Nephron progenitor cell (in vitro differentiated cells): ENCODE results near the gene EIPR1.

ENCODE experiments used
- DNase-seq: peaks from one replicate; pipeline ENCODE4 v3.0.0; 2021
- H3K27ac Mint-ChIP-seq: 2 replicates; pipeline ENCODE4 v1.8.0; 2021; ENCODE audit warnings: mild to moderate bottlenecking, moderate library complexity, mixed read lengths
- H3K27me3 Mint-ChIP-seq: 2 replicates; pipeline ENCODE4 v1.8.0; 2021; ENCODE audit warnings: mild to moderate bottlenecking, low read depth, mixed read lengths; ENCODE audit not compliant: poor library complexity
- H3K36me3 Mint-ChIP-seq: 2 replicates; pipeline ENCODE4 v1.8.0; 2021; ENCODE audit warnings: low read depth, mixed read lengths
- H3K4me1 Mint-ChIP-seq: 2 replicates; pipeline ENCODE4 v1.8.0; 2021; ENCODE audit warnings: mixed read lengths
- H3K4me3 Mint-ChIP-seq: 2 replicates; pipeline ENCODE4 v1.8.0; 2021; ENCODE audit warnings: mild to moderate bottlenecking, moderate library complexity, mixed read lengths
- H3K9me3 Mint-ChIP-seq: 2 replicates; pipeline ENCODE4 v1.8.0; 2021; ENCODE audit warnings: mild to moderate bottlenecking, moderate library complexity, mixed read lengths
- CTCF ChIP-seq: fragments of 200-600 bp; sonication (generic); IDR thresholded peaks from 2 replicates; pipeline ENCODE4 v1.5.0; 2021; ENCODE audit warnings: antibody characterized with exemption

EIPR1 gene

GRCh38 chr2:3176071-3176868 is 201.3 kb downstream of the EIPR1 start:
- DNase-seq, result no peak
- no peaks in the 10 kb centered on the region for H3K27me3 Mint-ChIP-seq
- no peak for TF ChIP-seq CTCF
- peaks cover 12% of the 10 kb centered on the region for H3K9me3 Mint-ChIP-seq
- peak overlapping the region; percentile 69 for H3K27ac Mint-ChIP-seq
- peaks cover 38% of the 10 kb centered on the region for H3K36me3 Mint-ChIP-seq
- H3K4me3 Mint-ChIP-seq, result no peak overlapping the region
- peaks cover 40% of the 10 kb centered on the region for H3K4me1 Mint-ChIP-seq

- peak overlapping the region; percentile 69 for H3K27ac Mint-ChIP-seq
- H3K36me3 Mint-ChIP-seq, result peaks cover 34% of the 10 kb centered on the region
- H3K4me1 Mint-ChIP-seq, result peaks cover 44% of the 10 kb centered on the region
Measured at GRCh38 chr2:3175568-3175955, 202.1 kb downstream of the EIPR1 start.

GRCh38 chr2:3174626-3175567 is 202.7 kb downstream of the EIPR1 start:
- no peak for TF ChIP-seq CTCF
- Mint-ChIP-seq H3K27ac (no peak overlapping the region), H3K4me3 (no peak overlapping the region), H3K4me1 (peaks cover 49% of the 10 kb centered on the region), H3K9me3 (no peaks in the 10 kb centered on the region), H3K27me3 (no peaks in the 10 kb centered on the region), H3K36me3 (peaks cover 29% of the 10 kb centered on the region)
- no peak for DNase-seq

More at GRCh38 chr2:3175568-3175955, 202.1 kb downstream of the EIPR1 start:
- no peak for TF ChIP-seq CTCF
- Mint-ChIP-seq H3K27me3 (no peaks in the 10 kb centered on the region), H3K9me3 (peaks cover 5% of the 10 kb centered on the region), H3K4me3 (no peak overlapping the region)
- no peak for DNase-seq

GRCh38 chr2:3173031-3173430 is 204.6 kb downstream of the EIPR1 start:
- Mint-ChIP-seq H3K36me3 (peaks cover 29% of the 10 kb centered on the region), H3K4me3 (no peak overlapping the region), H3K27me3 (no peaks in the 10 kb centered on the region), H3K9me3 (no peaks in the 10 kb centered on the region), H3K27ac (peak overlapping the region; percentile 61), H3K4me1 (peaks cover 68% of the 10 kb centered on the region)
- TF ChIP-seq CTCF, result no peak
- DNase-seq, result no peak

GRCh38 chr2:3172265-3172935 is 205.2 kb downstream of the EIPR1 start:
- TF ChIP-seq CTCF, result no peak
- H3K27me3 Mint-ChIP-seq, result no peaks in the 10 kb centered on the region
- H3K4me3 Mint-ChIP-seq, result no peak overlapping the region
- peak overlapping the region; percentile 61 for H3K27ac Mint-ChIP-seq
- DNase-seq, result no peak
- H3K9me3 Mint-ChIP-seq, result no peaks in the 10 kb centered on the region
- peaks cover 34% of the 10 kb centered on the region for H3K36me3 Mint-ChIP-seq
- H3K4me1 Mint-ChIP-seq, result peaks cover 74% of the 10 kb centered on the region
